Activated CD4-positive, alpha-beta T cell treated with anti-CD3 and anti-CD28 coated beads, Interleukin-2, Interleukin-6, amounts not matched to agents 100 ng/mL and 50 ng/mL, durations not matched to agents 16 hours and 8 hours (primary cell): Measurements from ENCODE around the gene CDR2.
A peak's percentile ranks its signal among the peaks of the same experiment; 100 is the strongest.
"Not testable (repeated sequence)": the region's sequence is repeated elsewhere in the genome, so short reads cannot be mapped to it uniquely, and the experiment has no call there.

Experiments used
- DNase-seq: peaks from one replicate; pipeline ENCODE4 v3.0.0-alpha.2; 2020

CDR2 gene

GRCh38 chr16:22301423-22301822, 73.0 kb downstream of the CDR2 start:
- not testable (repeated sequence) for DNase-seq

DNA sequence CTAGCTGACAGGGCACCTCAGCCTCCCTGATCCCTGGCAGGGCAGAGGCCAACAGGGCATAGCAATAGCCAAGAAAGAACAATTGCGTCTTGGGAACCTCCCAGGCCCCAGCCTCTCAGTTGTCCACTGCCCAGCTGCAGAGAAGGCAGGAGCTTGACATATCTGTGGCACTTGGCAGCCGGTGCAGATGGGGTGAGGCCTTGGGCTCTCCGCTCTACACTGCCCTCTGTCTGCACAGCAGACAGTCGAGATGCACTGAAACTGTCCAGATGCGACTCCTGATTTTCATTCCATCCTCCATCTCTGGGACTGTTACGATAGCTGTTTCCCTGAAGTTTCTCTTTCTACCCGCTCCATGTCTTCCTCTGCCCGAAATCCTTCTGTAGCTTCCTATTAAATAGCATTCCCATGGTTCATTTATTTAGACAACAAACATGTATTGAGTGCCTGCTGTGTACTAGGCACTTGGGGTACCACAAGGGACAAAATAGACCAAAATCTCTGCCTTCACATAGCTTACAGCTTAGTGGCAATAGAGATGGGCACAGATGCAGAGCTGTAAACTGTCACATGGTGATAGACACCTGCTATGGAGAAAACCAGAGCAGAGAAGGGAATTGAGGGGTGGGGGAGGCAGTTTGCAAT, 73.9 kb downstream of the CDR2 start:
- DNase-seq = peak; percentile 62

- DNase-seq = no peak
Measured at GRCh38 chr16:22299036-22299435, 75.4 kb downstream of the CDR2 start.

DNA sequence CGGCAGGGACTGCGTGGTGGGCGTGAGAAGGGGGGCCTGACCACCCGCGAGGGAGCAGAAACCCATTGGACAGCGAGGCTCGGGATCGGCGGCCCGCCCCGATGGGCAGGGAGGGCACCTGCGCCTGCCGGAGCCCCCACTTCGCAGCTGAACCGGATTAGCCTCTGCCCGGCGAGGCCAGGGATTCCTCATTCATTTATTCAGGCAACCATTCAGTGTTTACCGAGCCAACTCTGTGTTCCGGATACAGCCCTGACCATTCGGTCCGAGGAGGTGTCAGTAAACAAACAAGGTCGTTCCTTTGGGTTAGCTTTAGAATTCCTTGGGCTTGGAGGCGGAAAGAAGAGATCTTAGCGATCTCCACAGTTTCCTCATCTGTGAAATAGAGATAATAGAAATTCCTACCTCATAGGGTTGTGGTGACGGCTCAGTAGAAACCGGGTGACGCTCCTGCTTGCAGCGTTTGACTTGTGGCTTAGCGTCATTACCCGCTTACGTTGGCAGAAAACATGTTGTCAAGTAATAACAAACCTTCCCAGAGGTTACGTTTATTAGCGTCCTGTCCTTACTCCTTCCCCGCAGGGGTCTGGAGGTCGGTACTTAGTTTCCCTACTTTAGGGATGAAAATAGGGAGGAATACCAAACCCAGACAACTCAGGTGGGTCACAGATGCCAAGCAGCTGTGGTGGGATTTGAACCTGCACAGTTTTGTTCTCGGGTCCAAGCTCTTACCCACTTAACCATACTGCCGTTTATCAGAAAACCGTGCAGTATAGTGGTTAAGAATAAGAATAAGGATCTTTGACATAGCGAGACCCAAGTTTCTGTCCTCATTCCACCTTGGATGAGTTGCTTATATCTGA, 76.3 kb downstream of the CDR2 start:
- peak; percentile 89 for DNase-seq

GRCh38 chr16:22297114-22297870, 77.1 kb downstream of the CDR2 start, which contains the start of gene POLR3E:
Gene POLR3E, plus strand, starts transcription at chr16:22297409. Its CDS starts 5,560 bp downstream, at chr16:22302969.
- peak; percentile 100 for DNase-seq

- peak; percentile 9 for DNase-seq
Measured at GRCh38 chr16:22296225-22297113, 78.0 kb downstream of the CDR2 start.
